Measurements from ENCODE around the gene ZFP92. TPM values are rescaled to one million over a fixed set of nuclear protein-coding genes. Genes with fewer than 3 reads are reported as not detected.
"Not testable (repeated sequence)": the region's sequence is repeated elsewhere in the genome, so short reads cannot be mapped to it uniquely, and the experiment has no call there.

The ZFP92 gene
- total RNA-seq, 3 donors from 2014 or later: 0.17 to 1.6 (median 0.22) TPM

GRCh38 chrX:153400146-153401132 is 10.8 kb upstream of the ZFP92 start:
- no peaks in the 10 kb centered on the region for H3K4me1 ChIP-seq (ENCODE audit: low read depth)
- no peak overlapping the region for H3K4me3 ChIP-seq
- TF ChIP-seq, protein P1, sequence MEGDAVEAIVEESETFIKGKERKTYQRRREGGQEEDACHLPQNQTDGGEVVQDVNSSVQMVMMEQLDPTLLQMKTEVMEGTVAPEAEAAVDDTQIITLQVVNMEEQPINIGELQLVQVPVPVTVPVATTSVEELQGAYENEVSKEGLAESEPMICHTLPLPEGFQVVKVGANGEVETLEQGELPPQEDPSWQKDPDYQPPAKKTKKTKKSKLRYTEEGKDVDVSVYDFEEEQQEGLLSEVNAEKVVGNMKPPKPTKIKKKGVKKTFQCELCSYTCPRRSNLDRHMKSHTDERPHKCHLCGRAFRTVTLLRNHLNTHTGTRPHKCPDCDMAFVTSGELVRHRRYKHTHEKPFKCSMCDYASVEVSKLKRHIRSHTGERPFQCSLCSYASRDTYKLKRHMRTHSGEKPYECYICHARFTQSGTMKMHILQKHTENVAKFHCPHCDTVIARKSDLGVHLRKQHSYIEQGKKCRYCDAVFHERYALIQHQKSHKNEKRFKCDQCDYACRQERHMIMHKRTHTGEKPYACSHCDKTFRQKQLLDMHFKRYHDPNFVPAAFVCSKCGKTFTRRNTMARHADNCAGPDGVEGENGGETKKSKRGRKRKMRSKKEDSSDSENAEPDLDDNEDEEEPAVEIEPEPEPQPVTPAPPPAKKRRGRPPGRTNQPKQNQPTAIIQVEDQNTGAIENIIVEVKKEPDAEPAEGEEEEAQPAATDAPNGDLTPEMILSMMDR (IDR thresholded peaks at IDR 0.05): no peak
- no peaks in the 10 kb centered on the region for H3K9me3 ChIP-seq
- no peaks in the 10 kb centered on the region for H3K36me3 ChIP-seq (ENCODE audit: low read depth)
- ATAC-seq (peak; percentile 55), DNase-seq (peak in 2 of 3 donors; percentile 40 to 42)
- intact Hi-C loops (cut with DNase I, micrococcal nuclease): no loop called here

GRCh38 chrX:153401133-153401764 is 10.0 kb upstream of the ZFP92 start, which contains the start of gene PNMA6E:
Gene PNMA6E, minus strand, starts transcription at chrX:153401350. Its CDS starts 2,501 bp downstream, at chrX:153398849.
- DNase-seq (no peak), ATAC-seq (no peak)
- no peaks in the 10 kb centered on the region for H3K4me1 ChIP-seq (ENCODE audit: low read depth)
- TF ChIP-seq, protein P1 (IDR thresholded peaks at IDR 0.05): no peak
- no peaks in the 10 kb centered on the region for H3K36me3 ChIP-seq (ENCODE audit: low read depth)
- H3K9me3 ChIP-seq: no peaks in the 10 kb centered on the region
- intact Hi-C loops (cut with DNase I, micrococcal nuclease): no loop called here
- no peak within 1 kb of the TSS for H3K4me3 ChIP-seq

- intact Hi-C loops (cut with DNase I, micrococcal nuclease); H3K4me3 ChIP-seq; H3K36me3 ChIP-seq (ENCODE audit: low read depth); H3K9me3 ChIP-seq; ATAC-seq; DNase-seq; H3K4me1 ChIP-seq (ENCODE audit: low read depth): not testable (repeated sequence)
These were observed 6.9 kb upstream of the ZFP92 start for GRCh38 chrX:153404333-153404732.

GRCh38 chrX:153405426-153405825 is 5.8 kb upstream of the ZFP92 start:
- H3K4me1 ChIP-seq (ENCODE audit: low read depth): no peaks in the 10 kb centered on the region
- intact Hi-C loops (cut with DNase I, micrococcal nuclease): no loop called here
- no peaks in the 10 kb centered on the region for H3K9me3 ChIP-seq
- ATAC-seq: no peak
- no peak for DNase-seq
- H3K36me3 ChIP-seq (ENCODE audit: low read depth): no peaks in the 10 kb centered on the region
- TF ChIP-seq, protein P1 (IDR thresholded peaks at IDR 0.05): no peak
- no peak overlapping the region for H3K4me3 ChIP-seq

DNA sequence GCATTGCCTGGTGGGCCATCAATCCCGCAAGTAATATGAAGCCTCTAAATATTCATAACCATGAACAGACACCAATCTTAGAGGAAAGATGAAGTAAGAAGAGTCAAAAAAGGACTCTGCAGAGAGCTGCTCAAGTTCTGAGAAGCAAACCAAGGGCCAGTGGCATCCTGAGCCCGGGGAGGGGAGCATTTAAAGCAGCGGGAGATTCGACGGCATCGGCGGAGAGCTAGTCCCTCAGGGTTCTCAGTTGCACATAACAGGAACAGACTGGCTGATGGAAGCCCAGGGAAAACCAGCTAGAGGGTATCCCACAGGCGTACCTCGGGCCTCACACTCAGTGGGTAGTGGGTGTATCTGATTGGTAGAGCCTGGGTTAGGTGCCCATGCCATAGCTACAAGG is 5.3 kb upstream of the ZFP92 start:
- intact Hi-C loops (cut with DNase I, micrococcal nuclease): no loop called here
- TF ChIP-seq, protein P1 (IDR thresholded peaks at IDR 0.05): no peak
- Histone ChIP-seq H3K9me3 (no peaks in the 10 kb centered on the region), H3K36me3 (ENCODE audit: low read depth) (no peaks in the 10 kb centered on the region), H3K4me3 (no peak overlapping the region), H3K4me1 (ENCODE audit: low read depth) (no peaks in the 10 kb centered on the region)
- DNase-seq (no peak), ATAC-seq (no peak)

- no peak overlapping the region for H3K4me3 ChIP-seq
- H3K4me1 ChIP-seq (ENCODE audit: low read depth): no peaks in the 10 kb centered on the region
- intact Hi-C loops (cut with DNase I, micrococcal nuclease): no loop called here
- H3K9me3 ChIP-seq: no peaks in the 10 kb centered on the region
- TF ChIP-seq, protein P1 (IDR thresholded peaks at IDR 0.05): no peak
- H3K36me3 ChIP-seq (ENCODE audit: low read depth): no peaks in the 10 kb centered on the region
- no peak for DNase-seq
- ATAC-seq: no peak
These were observed 4.4 kb upstream of the ZFP92 start for GRCh38 chrX:153406903-153407302.

Data from mucosa of descending colon (tissue), 3 donors.